Measurements from ENCODE around the gene CEP83. TPM values are rescaled to one million over a fixed set of nuclear protein-coding genes. Genes with fewer than 3 reads are reported as not detected.

Gene CEP83
- total RNA-seq, 1 donor from 2014 or later: 11.6 TPM

- no peak overlapping the region for H3K4me3 ChIP-seq
- intact Hi-C loops (cut with DNase I): no loop called here
- no peaks in the 10 kb centered on the region for H3K36me3 ChIP-seq
- ATAC-seq: no peak
- no peaks in the 10 kb centered on the region for H3K4me1 ChIP-seq
- no peaks in the 10 kb centered on the region for H3K27me3 ChIP-seq (ENCODE audit: low read depth)
- peaks cover 2% of the 10 kb centered on the region for H3K9me3 ChIP-seq
- TF ChIP-seq CTCF (IDR thresholded peaks at IDR 0.05): no peak
- DNase-seq: no peak
- H3K27ac ChIP-seq: no peak overlapping the region
These were observed 41.3 kb upstream of the CEP83 start for GRCh38 chr12:94500831-94501567.

- TF ChIP-seq CTCF (IDR thresholded peaks at IDR 0.05): no peak
- no peak overlapping the region for H3K4me3 ChIP-seq
- H3K36me3 ChIP-seq: no peaks in the 10 kb centered on the region
- DNase-seq (no peak), ATAC-seq (no peak)
- peaks cover 2% of the 10 kb centered on the region for H3K9me3 ChIP-seq
- intact Hi-C loops (cut with DNase I): no loop called here
- no peaks in the 10 kb centered on the region for H3K4me1 ChIP-seq
- H3K27me3 ChIP-seq (ENCODE audit: low read depth): no peaks in the 10 kb centered on the region
- H3K27ac ChIP-seq: no peak overlapping the region
These were observed 39.0 kb upstream of the CEP83 start for GRCh38 chr12:94498698-94499097.

GRCh38 chr12:94498073-94498472, 38.4 kb upstream of the CEP83 start:
- no peak for TF ChIP-seq CTCF (IDR thresholded peaks at IDR 0.05)
- H3K9me3 ChIP-seq: peaks cover 2% of the 10 kb centered on the region
- intact Hi-C loops (cut with DNase I): no loop called here
- ATAC-seq: no peak
- H3K4me3 ChIP-seq: no peak overlapping the region
- H3K4me1 ChIP-seq: no peaks in the 10 kb centered on the region
- H3K27me3 ChIP-seq (ENCODE audit: low read depth): no peaks in the 10 kb centered on the region
- no peak overlapping the region for H3K27ac ChIP-seq
- no peak for DNase-seq
- H3K36me3 ChIP-seq: no peaks in the 10 kb centered on the region

GRCh38 chr12:94495445-94496115, 35.9 kb upstream of the CEP83 start:
- intact Hi-C loops (cut with DNase I): no loop called here
- Histone ChIP-seq H3K4me1 (no peaks in the 10 kb centered on the region), H3K27me3 (ENCODE audit: low read depth) (no peaks in the 10 kb centered on the region), H3K27ac (no peak overlapping the region), H3K36me3 (no peaks in the 10 kb centered on the region), H3K4me3 (no peak overlapping the region), H3K9me3 (no peaks in the 10 kb centered on the region)
- no peak for TF ChIP-seq CTCF (IDR thresholded peaks at IDR 0.05)
- DNase-seq (no peak), ATAC-seq (no peak)

GRCh38 chr12:94491489-94491888, 31.8 kb upstream of the CEP83 start:
- DNase-seq: no peak
- Histone ChIP-seq H3K9me3 (no peaks in the 10 kb centered on the region), H3K36me3 (no peaks in the 10 kb centered on the region), H3K27me3 (ENCODE audit: low read depth) (no peaks in the 10 kb centered on the region), H3K4me1 (no peaks in the 10 kb centered on the region), H3K4me3 (no peak overlapping the region), H3K27ac (no peak overlapping the region)
- ATAC-seq: no peak
- intact Hi-C loops (cut with DNase I): no loop called here
- no peak for TF ChIP-seq CTCF (IDR thresholded peaks at IDR 0.05)
